GM23248 (cell line): ENCODE data around the gene RBPJL.

Experiments used
- EZH2 ChIP-seq: fragments of 200-600 bp; sonication (generic); IDR thresholded peaks from 2 replicates; pipeline ENCODE4 v1.6.1; 2018; ENCODE audit warnings: antibody characterized with exemption, mild to moderate bottlenecking; ENCODE audit not compliant: insufficient read depth, poor library complexity, severe bottlenecking
- EZH2phosphoT487 ChIP-seq: fragments of 200-600 bp; sonication (generic); IDR thresholded peaks from 2 replicates; pipeline ENCODE4 v1.6.1; 2018; ENCODE audit warnings: antibody characterized with exemption, moderate library complexity, mild to moderate bottlenecking, low read depth; ENCODE audit not compliant: insufficient read depth

DNA sequence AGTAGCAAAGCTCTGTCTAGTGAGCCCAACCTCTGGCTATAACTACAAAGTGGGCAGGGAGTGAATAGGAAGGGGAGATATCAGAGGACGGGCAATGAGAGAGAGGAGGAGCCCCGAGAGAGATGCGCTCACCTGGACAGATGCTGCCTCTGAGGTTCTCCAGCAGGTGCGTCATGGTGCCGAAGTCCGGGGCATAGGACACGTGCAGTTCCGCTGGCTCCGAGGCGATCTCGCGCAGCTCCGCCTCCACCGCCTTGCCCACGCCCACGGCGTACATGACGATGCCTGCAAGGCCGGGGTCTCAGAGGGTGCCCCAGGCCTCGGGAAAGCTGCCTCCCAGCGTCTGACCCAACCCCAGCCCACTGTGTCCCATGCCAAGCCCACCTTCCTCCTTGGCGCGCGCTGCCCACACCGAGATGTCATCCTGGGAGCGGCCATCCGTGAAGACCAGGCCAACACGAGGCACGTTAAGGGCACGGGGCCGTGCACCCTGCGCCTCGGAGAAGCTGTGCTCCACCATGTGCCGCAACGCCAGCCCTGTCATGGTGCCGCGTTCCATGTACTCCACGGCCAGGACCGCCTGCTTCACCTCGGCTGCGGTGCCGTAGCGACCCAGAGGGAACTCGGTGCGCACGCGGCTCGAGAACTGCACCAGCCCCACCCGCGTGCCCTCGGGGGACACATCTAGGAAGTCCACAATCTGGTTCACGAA, 8.7 kb upstream of the RBPJL start:
- no peak for TF ChIP-seq EZH2
- no peak for TF ChIP-seq EZH2phosphoT487
